Mucosa of descending colon (tissue), 3 donors: ENCODE results near the gene SCARB1. TPM values are rescaled to one million over a fixed set of nuclear protein-coding genes. Genes with fewer than 3 reads are reported as not detected.

Experiments
- ATAC-seq: fragments of 200-7000 bp; cut with Tn5 transposase; one replicate; pipeline ENCODE4 v1.9.1; 2020; ENCODE audit warnings: mild to moderate bottlenecking, moderate library complexity
- DNase-seq, 3 donors: peaks; one replicate each; pipeline ENCODE4 v3.0.0-alpha.2; 2020
- H3K36me3 ChIP-seq: fragments of 200-600 bp; one replicate; pipeline ENCODE4 v1.8.0; 2021; ENCODE audit warnings: low read depth, mild to moderate bottlenecking
- H3K4me1 ChIP-seq: fragments of 200-600 bp; one replicate; pipeline ENCODE4 v1.8.0; 2021; ENCODE audit warnings: low read depth, mild to moderate bottlenecking
- H3K4me3 ChIP-seq: fragments of 200-600 bp; one replicate; pipeline ENCODE4 v1.8.0; 2021; ENCODE audit warnings: mild to moderate bottlenecking
- H3K9me3 ChIP-seq: fragments of 200-600 bp; one replicate; pipeline ENCODE4 v1.8.0; 2021; ENCODE audit warnings: mild to moderate bottlenecking
- intact Hi-C, 2 donors: fragments of 100-400 bp; cut with DNase I in 1 of 2; cut with micrococcal nuclease in 1 of 2; formaldehyde crosslinking; loops; one replicate each; pipeline versions ENCODE4 v1.11.0 to v1.11.1; 2022; cut with DNase I, micrococcal nuclease
- total RNA-seq, 3 donors: library from RNA; stranded (reverse); fragmentation: NEBNext Ultra II Directional in 2 of 3; extraction: Animal tissue kit (Norgen Biotek cat#: 25700) in 2 of 3; gene quantifications; one replicate each; pipeline versions ENCODE4 v1.2.1 to v1.2.4, GENCODE V29; 2021 to 2023
- TF ChIP-seq, protein P1 (sequence below): fragments of 200-600 bp; IDR thresholded peaks from one replicate; pipeline ENCODE4 v1.8.0; 2022; ENCODE audit warnings: antibody characterized with exemption, mild to moderate bottlenecking
- donor health status: DM: no; HTN: no; CAD: no; lungs with moderate emphysema.
- donor health status: DM: no; HTN: no; CAD: no.
- donor health status: DM: no; HTN: yes; CAD: no.

SCARB1 gene
- total RNA-seq, 3 donors from 2014 or later = 23.0 to 55.1 (median 31.2) TPM

DNA sequence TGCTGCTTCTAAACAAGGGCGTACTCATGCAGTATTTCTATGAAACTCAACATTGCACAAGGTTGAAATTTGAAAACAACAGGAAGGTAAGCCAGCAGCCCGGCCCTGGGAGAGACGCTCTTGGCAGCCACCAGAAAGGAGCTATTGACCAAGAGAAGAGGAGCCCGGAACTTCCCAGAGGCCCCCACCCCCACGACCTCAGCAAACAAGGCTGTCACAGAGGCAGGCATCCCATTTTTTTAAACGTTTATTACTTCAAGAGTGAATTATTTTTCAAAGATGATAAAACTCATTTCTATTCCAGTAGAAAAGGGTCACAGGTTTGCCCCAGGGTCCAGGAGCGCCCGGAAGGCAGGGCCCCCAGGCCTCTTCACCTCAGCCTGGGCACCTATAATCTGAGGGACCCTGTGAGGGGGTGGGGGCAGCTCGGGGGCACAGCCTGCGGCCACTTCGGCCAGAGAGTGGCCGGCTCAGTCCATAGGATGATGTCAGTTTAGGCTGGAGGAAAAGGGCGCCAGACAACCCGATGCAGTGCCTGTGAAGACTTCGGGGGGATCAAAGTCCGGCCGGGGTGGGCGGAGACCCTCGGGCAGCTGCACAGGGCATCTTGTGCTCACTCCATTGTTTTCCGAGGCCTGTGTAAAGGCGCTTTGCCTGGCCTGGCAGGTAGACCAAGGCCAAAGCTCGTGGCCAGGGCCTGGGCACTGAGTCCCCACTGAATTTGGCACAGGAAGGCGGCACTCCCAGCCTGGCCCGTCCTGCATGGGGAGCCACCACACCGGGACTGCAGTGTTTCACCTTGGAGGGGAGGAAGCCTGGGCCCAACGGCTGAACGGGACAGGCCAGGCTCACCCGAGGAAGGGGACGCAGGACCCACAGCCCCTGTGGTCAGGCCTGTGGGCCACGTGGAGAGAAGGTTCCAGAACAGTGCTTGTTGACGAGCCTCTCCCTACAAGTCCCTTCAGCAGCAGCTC lies 86.0 kb downstream of the SCARB1 start:
- H3K9me3 ChIP-seq = no peaks in the 10 kb centered on the region
- no peak overlapping the region for H3K4me3 ChIP-seq
- TF ChIP-seq, protein P1, sequence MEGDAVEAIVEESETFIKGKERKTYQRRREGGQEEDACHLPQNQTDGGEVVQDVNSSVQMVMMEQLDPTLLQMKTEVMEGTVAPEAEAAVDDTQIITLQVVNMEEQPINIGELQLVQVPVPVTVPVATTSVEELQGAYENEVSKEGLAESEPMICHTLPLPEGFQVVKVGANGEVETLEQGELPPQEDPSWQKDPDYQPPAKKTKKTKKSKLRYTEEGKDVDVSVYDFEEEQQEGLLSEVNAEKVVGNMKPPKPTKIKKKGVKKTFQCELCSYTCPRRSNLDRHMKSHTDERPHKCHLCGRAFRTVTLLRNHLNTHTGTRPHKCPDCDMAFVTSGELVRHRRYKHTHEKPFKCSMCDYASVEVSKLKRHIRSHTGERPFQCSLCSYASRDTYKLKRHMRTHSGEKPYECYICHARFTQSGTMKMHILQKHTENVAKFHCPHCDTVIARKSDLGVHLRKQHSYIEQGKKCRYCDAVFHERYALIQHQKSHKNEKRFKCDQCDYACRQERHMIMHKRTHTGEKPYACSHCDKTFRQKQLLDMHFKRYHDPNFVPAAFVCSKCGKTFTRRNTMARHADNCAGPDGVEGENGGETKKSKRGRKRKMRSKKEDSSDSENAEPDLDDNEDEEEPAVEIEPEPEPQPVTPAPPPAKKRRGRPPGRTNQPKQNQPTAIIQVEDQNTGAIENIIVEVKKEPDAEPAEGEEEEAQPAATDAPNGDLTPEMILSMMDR = no peak
- intact Hi-C loops = loop anchor here in 1 of 2 donors (10.0 kb wide), 1 partner anchor 213 kb away; the partner anchor contains the start of gene NCOR2
- H3K36me3 ChIP-seq = no peaks in the 10 kb centered on the region
- H3K4me1 ChIP-seq = no peaks in the 10 kb centered on the region
- ATAC-seq = no peak
- DNase-seq = no peak

DNA sequence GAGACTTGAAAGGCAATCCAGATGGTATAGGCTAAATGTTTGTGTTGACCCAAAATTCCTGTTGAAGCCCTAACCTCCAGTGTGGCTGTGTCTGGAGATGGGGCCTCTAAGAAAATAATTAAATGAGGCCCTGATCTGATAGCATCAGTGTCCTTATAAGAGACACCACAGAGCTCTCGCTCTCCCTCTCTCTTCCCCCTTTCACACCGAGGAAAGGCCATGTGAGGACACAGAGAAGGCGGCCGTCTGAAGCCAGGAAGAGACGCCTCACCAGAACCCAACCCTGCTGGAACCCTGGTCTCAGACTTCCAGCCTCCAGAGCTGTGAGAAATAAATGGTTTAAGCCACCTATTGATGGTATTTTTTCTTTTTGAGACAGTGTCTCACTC lies 87.5 kb downstream of the SCARB1 start:
- Histone ChIP-seq H3K9me3 (no peaks in the 10 kb centered on the region), H3K4me3 (no peak overlapping the region), H3K4me1 (peaks cover 5% of the 10 kb centered on the region), H3K36me3 (no peaks in the 10 kb centered on the region)
- intact Hi-C loops = loop anchor here in 1 of 2 donors (10.0 kb wide), 1 partner anchor 211 kb away; the partner anchor contains the start of gene NCOR2
- ATAC-seq (no peak), DNase-seq (no peak)
- TF ChIP-seq, protein P1 = no peak

DNA sequence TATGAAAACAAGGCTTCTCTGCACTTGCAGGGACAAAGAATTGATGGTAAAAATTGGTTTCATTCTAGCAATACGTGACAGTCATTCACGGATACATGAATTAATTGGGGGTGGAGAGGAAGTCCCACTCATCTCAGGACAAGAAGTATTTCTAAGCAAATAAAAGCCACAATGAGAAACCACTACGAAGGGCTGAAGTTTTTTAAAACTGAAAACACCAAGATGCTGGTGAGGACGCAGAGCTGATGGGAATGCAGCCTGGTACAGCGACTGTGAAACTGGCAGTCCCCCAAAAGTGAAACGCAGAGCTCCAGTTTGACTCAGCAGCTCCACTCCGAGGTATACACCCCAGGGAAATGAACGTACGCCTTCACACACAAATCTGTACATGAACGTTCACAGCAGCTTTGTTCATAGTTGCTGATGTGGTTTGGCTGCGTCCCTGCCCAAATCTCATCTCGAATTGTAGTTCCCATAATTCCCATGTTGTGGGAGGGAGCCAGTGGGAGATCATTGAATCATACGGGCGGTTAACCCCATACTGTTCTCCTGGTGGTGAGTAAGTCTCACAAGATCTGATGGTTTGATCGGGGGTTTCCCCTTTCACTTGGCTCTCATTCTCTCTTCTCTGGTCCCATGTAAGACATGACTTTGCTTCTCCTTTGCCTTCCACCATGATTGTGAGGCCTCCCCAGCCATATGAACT lies 89.0 kb downstream of the SCARB1 start:
- no peak overlapping the region for H3K4me3 ChIP-seq
- TF ChIP-seq, protein P1 = no peak
- no peaks in the 10 kb centered on the region for H3K36me3 ChIP-seq
- intact Hi-C loops = loop anchor here in 1 of 2 donors (5.0 to 10.0 kb wide), 2 partner anchors 210 to 737 kb away; partner anchors contain the start of gene NCOR2
- peaks cover 5% of the 10 kb centered on the region for H3K4me1 ChIP-seq
- ATAC-seq (peak; percentile 33), DNase-seq (peak in 1 of 3 donors; percentile 24)
- H3K9me3 ChIP-seq = no peaks in the 10 kb centered on the region

DNA sequence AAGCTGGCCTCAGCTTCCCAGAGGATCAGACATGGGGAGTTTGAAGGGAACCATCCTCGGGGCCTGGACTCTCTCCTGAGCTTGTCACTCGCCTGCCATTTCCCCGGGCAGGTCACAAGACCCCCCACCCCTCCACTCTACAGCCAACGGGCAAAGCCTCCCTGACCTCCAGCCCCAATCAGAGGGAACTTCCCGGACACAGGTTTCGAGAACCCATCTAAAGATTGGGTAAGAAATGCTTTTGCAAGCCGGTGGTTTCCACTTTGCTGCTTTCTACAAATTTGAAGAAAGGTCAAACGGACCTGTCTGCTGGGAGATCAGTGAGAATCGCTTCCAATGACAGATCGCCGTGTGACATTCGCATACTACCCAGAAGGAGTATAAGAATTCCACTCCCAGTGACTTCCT lies 89.6 kb downstream of the SCARB1 start:
- peaks cover 5% of the 10 kb centered on the region for H3K4me1 ChIP-seq
- DNase-seq (no peak), ATAC-seq (peak; percentile 19)
- intact Hi-C loops = loop anchor here in 1 of 2 donors (5.0 to 10.0 kb wide), 2 partner anchors 209 to 737 kb away; partner anchors contain the start of gene NCOR2
- H3K4me3 ChIP-seq = no peak overlapping the region
- TF ChIP-seq, protein P1 = no peak
- no peaks in the 10 kb centered on the region for H3K9me3 ChIP-seq
- H3K36me3 ChIP-seq = no peaks in the 10 kb centered on the region

- Histone ChIP-seq H3K36me3 (no peaks in the 10 kb centered on the region), H3K9me3 (no peaks in the 10 kb centered on the region), H3K4me3 (no peak overlapping the region), H3K4me1 (peaks cover 5% of the 10 kb centered on the region)
- TF ChIP-seq, protein P1 = no peak
- DNase-seq (no peak), ATAC-seq (no peak)
- intact Hi-C loops = loop anchor here in 1 of 2 donors (5.0 to 10.0 kb wide), 2 partner anchors 208 to 735 kb away; partner anchors contain the start of gene NCOR2
These were observed 91.1 kb downstream of the SCARB1 start for GRCh38 chr12:124772289-124773170.
